ENCODE data around the gene IWS1. TPM values are rescaled to one million over a fixed set of nuclear protein-coding genes. Genes with fewer than 3 reads are reported as not detected.

The IWS1 gene
- total RNA-seq (2014; rRNA removed; shearing (Covaris generic)) (23.3 and 32.4 TPM in 2 replicates), polyA plus RNA-seq (2016; fragmentation: Nextera tagmentation; extraction: Ambion mirVana) (41.1 and 42.4 TPM in 2 replicates)

DNA sequence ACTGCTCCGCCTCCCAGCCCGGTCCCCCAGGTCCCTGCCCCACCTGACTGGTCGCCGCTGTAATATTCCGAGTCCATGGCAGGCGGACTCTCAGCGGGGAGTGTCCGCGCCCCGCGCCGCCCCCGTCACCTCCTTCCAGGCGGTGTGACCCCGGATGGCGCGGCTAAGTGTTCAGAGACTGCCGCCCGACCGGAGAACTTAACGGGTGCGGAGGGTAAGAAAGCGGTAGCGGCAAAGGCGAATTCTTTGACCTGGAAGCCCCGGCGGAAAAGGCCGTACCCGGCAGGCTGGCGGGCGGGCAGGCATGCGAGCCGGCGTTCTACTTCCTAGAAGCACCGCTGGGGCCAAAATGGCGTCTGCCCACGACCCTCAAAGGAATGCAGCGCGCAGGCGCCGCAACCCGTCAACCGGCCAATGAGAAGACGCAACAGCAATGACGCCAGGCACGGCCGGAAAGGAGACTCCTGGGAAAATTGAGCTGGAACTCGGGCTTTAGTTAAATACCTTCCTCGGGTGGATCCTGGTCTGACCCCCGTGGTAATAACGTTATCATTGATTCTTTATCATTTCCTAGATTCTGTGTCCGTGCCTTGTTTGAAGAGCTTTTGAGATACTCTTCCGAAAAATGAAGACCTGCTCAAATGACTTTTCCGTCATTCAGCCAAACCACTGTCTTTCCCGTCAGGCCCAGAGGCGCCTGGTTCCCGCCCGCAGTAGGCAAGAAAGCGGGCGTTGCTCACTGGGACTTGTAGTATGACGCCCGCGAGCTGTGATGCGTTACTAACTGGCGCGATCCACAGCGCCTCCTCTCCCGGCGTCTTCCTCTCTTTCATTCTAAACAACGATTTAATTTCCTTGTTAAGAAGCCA, at the start of gene IWS1:
Gene IWS1 (minus strand): TSS at position 358 of the 869 bp plus-strand sequence. CDS start 281 bp downstream, at position 77.
- 1 to 2% methylated on average over 67 to 70 of the region's 70 CpGs for WGBS, 2 experiments (ENCODE audit: low coverage in 1 of 2, low lambda C conversion rate in 2 of 2, missing lambda C conversion rate in 2 of 2)

GRCh38 chr2:127575941-127576432, 49.7 kb upstream of the IWS1 start:
- H3K9ac ChIP-seq, result peak overlapping the region; percentile 80
- H3K9me2 ChIP-seq (ENCODE audit: insufficient read depth), result no peaks in the 10 kb centered on the region
- H3K4me2 ChIP-seq (ENCODE audit: unreplicated experiment), result peak overlapping the region; percentile 74
- TF ChIP-seq EZH2 (IDR thresholded peaks at IDR 0.05; ENCODE audit: insufficient read depth, poor library complexity, severe bottlenecking) (no peak), EZH2phosphoT487 (IDR thresholded peaks at IDR 0.05; ENCODE audit: insufficient read depth, low read depth) (no peak)
- no peaks in the 10 kb centered on the region for H3K9me3 ChIP-seq (ENCODE audit: low read depth)
- no peaks in the 10 kb centered on the region for H3K36me3 ChIP-seq (ENCODE audit: low read depth)
- peak overlapping the region; percentile 69 for H2AFZ ChIP-seq
- 0 out of 2 replicates have a peak, but pooled peaks cover 7% of the 10 kb centered on the region for H3F3A ChIP-seq (ENCODE audit: insufficient read depth)
- no peaks in the 10 kb centered on the region for H4K20me1 ChIP-seq (ENCODE audit: insufficient read depth)
- peak overlapping the region; percentile 88 for H3K27ac ChIP-seq
- WGBS, 2 experiments (ENCODE audit: low coverage in 1 of 2, low lambda C conversion rate in 2 of 2, missing lambda C conversion rate in 2 of 2), result 6 to 8% methylated on average over 11 of the region's 11 CpGs
- DNase-seq, result peak; percentile 64
- peak overlapping the region; percentile 24; the same call in 1 of the 2 replicates for H3K4me3 ChIP-seq
- H3K27me3 ChIP-seq (replicated peaks; ENCODE audit: insufficient read depth), result no peaks in the 10 kb centered on the region
- H3K4me1 ChIP-seq (ENCODE audit: insufficient read depth), result peaks cover 18% of the 10 kb centered on the region
- in situ Hi-C loops (cut with MboI), result no loop called here
- no peaks in the 10 kb centered on the region for H3K79me2 ChIP-seq (ENCODE audit: insufficient read depth)

More for the DNA sequence above, at the start of gene IWS1:
- Histone ChIP-seq H3K4me3 (peak within 1 kb of the TSS; percentile 84), H3K4me1 (ENCODE audit: insufficient read depth) (peaks cover 27% of the 10 kb centered on the region; the same call in 1 of the 2 replicates), H3K9me3 (ENCODE audit: low read depth) (no peaks in the 10 kb centered on the region), H2AFZ (peak within 1 kb of the TSS; percentile 84), H3K36me3 (ENCODE audit: low read depth) (peaks cover 15% of the 10 kb centered on the region; the same call in 1 of the 2 replicates), H3K27me3 (replicated peaks; ENCODE audit: insufficient read depth) (no peaks in the 10 kb centered on the region), H3K9me2 (ENCODE audit: insufficient read depth) (no peaks in the 10 kb centered on the region), H3F3A (ENCODE audit: insufficient read depth) (no peaks in the 10 kb centered on the region), H3K9ac (peak within 1 kb of the TSS; percentile 99), H4K20me1 (ENCODE audit: insufficient read depth) (no peaks in the 10 kb centered on the region), H3K27ac (peak within 1 kb of the TSS; percentile 93), H3K4me2 (ENCODE audit: unreplicated experiment) (peak within 1 kb of the TSS; percentile 93), H3K79me2 (ENCODE audit: insufficient read depth) (peaks cover 49% of the 10 kb centered on the region)
- in situ Hi-C loops (cut with MboI), result no loop called here
- DNase-seq, result peak; percentile 100
- no peak for TF ChIP-seq EZH2phosphoT487 (IDR thresholded peaks at IDR 0.05; ENCODE audit: insufficient read depth, low read depth)
- TF ChIP-seq EZH2 (IDR thresholded peaks at IDR 0.05; ENCODE audit: insufficient read depth, poor library complexity, severe bottlenecking), result no peak

GRCh38 chr2:127575185-127575765, 49.0 kb upstream of the IWS1 start:
- Histone ChIP-seq H3K9me3 (ENCODE audit: low read depth) (no peaks in the 10 kb centered on the region), H3K9ac (peak overlapping the region; percentile 80), H3K9me2 (ENCODE audit: insufficient read depth) (no peaks in the 10 kb centered on the region), H3K4me1 (ENCODE audit: insufficient read depth) (peaks cover 26% of the 10 kb centered on the region), H3F3A (ENCODE audit: insufficient read depth) (peaks cover 8% of the 10 kb centered on the region; the same call in 1 of the 2 replicates), H3K27ac (peak overlapping the region; percentile 88), H2AFZ (no peak overlapping the region), H3K79me2 (ENCODE audit: insufficient read depth) (no peaks in the 10 kb centered on the region), H3K36me3 (ENCODE audit: low read depth) (no peaks in the 10 kb centered on the region), H3K4me3 (no peak overlapping the region), H3K4me2 (ENCODE audit: unreplicated experiment) (peak overlapping the region; percentile 74), H3K27me3 (replicated peaks; ENCODE audit: insufficient read depth) (no peaks in the 10 kb centered on the region), H4K20me1 (ENCODE audit: insufficient read depth) (no peaks in the 10 kb centered on the region)
- DNase-seq, result no peak
- WGBS, 2 experiments (ENCODE audit: low coverage in 1 of 2, low lambda C conversion rate in 2 of 2, missing lambda C conversion rate in 2 of 2), result 88 to 92% methylated on average over 4 of the region's 4 CpGs
- no peak for TF ChIP-seq EZH2 (IDR thresholded peaks at IDR 0.05; ENCODE audit: insufficient read depth, poor library complexity, severe bottlenecking)
- in situ Hi-C loops (cut with MboI), result no loop called here

DNA sequence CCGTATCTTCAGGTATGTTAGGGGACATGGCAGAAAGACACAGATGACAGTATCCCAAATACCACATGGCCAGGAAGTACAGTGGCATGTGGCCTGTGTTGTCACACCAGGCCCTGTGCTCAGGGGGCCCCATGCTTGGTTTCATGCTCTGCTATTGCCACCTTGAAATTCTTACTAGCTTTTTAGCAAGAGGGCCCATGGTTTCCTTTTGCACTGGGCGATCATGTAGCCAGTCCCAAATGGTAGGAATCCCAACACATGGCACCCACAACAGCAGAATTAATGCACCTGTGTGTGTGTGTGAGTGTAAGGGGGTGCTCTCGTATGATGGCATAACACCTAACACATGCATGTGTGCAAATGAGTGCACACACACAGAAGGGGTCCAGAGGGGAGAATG, 48.4 kb upstream of the IWS1 start:
- Histone ChIP-seq H4K20me1 (ENCODE audit: insufficient read depth) (no peaks in the 10 kb centered on the region), H3K9me3 (ENCODE audit: low read depth) (no peaks in the 10 kb centered on the region), H3K4me3 (no peak overlapping the region), H3K27me3 (replicated peaks; ENCODE audit: insufficient read depth) (no peaks in the 10 kb centered on the region), H3K9me2 (ENCODE audit: insufficient read depth) (no peaks in the 10 kb centered on the region), H3K27ac (no peak overlapping the region), H3K4me1 (ENCODE audit: insufficient read depth) (peaks cover 32% of the 10 kb centered on the region), H3K4me2 (ENCODE audit: unreplicated experiment) (no peak overlapping the region), H3F3A (ENCODE audit: insufficient read depth) (peaks cover 15% of the 10 kb centered on the region; the same call in 1 of the 2 replicates), H3K9ac (no peak overlapping the region), H2AFZ (no peak overlapping the region), H3K36me3 (ENCODE audit: low read depth) (no peaks in the 10 kb centered on the region), H3K79me2 (ENCODE audit: insufficient read depth) (no peaks in the 10 kb centered on the region)
- in situ Hi-C loops (cut with MboI), result no loop called here
- no peak for TF ChIP-seq EZH2 (IDR thresholded peaks at IDR 0.05; ENCODE audit: insufficient read depth, poor library complexity, severe bottlenecking)
- TF ChIP-seq EZH2phosphoT487 (IDR thresholded peaks at IDR 0.05; ENCODE audit: insufficient read depth, low read depth), result no peak
- WGBS, 2 experiments (ENCODE audit: low coverage in 1 of 2, low lambda C conversion rate in 2 of 2, missing lambda C conversion rate in 2 of 2), result 94 to 97% methylated on average over 3 of the region's 3 CpGs
- no peak for DNase-seq
